Esophagus muscularis mucosa (tissue), 4 donors: ENCODE data around the gene CCL13.

Source experiments
- CTCF ChIP-seq, 3 experiments: fragments of 200-600 bp in 2 of 3; fragments of 450-650 bp in 1 of 3; sonication (generic) in 2 of 3; IDR thresholded peaks; one replicate each; pipeline ENCODE4 v1.5.1; 2017 to 2019; ENCODE audit warnings: antibody characterized with exemption in 3 of 3, mild to moderate bottlenecking in 2 of 3, moderate library complexity in 1 of 3
- EP300 ChIP-seq: sonication (generic); formaldehyde crosslinking; IDR thresholded peaks from one replicate; pipeline ENCODE4 v1.6.1; 2017; ENCODE audit warnings: antibody characterized with exemption
- POLR2A ChIP-seq: fragments of 450-650 bp; IDR thresholded peaks from one replicate; pipeline ENCODE4 v1.6.1; 2017; ENCODE audit warnings: antibody characterized with exemption, moderate library complexity, mild to moderate bottlenecking, low read depth
- POLR2AphosphoS5 ChIP-seq, 2 donors: sonication (generic); formaldehyde crosslinking; IDR thresholded peaks; one replicate each; pipeline ENCODE4 v1.6.1; 2017; ENCODE audit warnings: antibody characterized with exemption in 2 of 2

- TF ChIP-seq CTCF (IDR thresholded peaks at IDR 0.05), result no peak
- TF ChIP-seq POLR2A, result no peak
- no peak for TF ChIP-seq POLR2AphosphoS5 (IDR thresholded peaks at IDR 0.05)
- TF ChIP-seq EP300, result no peak
These were observed 35.0 kb downstream of the CCL13 start for GRCh38 chr17:34391241-34391640.
